H9 (cell line): ENCODE results near the gene STRIT1. TPM values are rescaled to one million over a fixed set of nuclear protein-coding genes. Genes with fewer than 3 reads are reported as not detected.

ENCODE experiments used
- DNase-seq: peaks from one replicate; pipeline ENCODE4 v3.0.0-alpha.2; 2017
- H2AFZ ChIP-seq: one replicate; pipeline ENCODE4 v1.6.1; 2013; ENCODE audit warnings: mild to moderate bottlenecking, low read length, control low read depth, moderate library complexity
- H2AK5ac ChIP-seq: 2 replicates; pipeline ENCODE4 v1.6.1; 2013; ENCODE audit warnings: low read length, control low read depth, mixed read lengths; ENCODE audit not compliant: insufficient read length
- H2BK120ac ChIP-seq: one replicate; pipeline ENCODE4 v1.6.1; 2013; ENCODE audit warnings: low read depth, mild to moderate bottlenecking, low read length, control low read depth, inconsistent platforms; ENCODE audit not compliant: poor library complexity, severe bottlenecking
- H2BK12ac ChIP-seq: 2 replicates; pipeline ENCODE4 v1.6.1; 2013; ENCODE audit warnings: low read length, control low read depth, mixed read lengths, low read depth; ENCODE audit not compliant: insufficient read length
- H2BK15ac ChIP-seq: 2 replicates; pipeline ENCODE4 v1.6.1; 2013; ENCODE audit warnings: low read depth, low read length, control low read depth
- H2BK20ac ChIP-seq: one replicate; pipeline ENCODE4 v1.6.1; 2013; ENCODE audit warnings: low read depth, mild to moderate bottlenecking, low read length, control low read depth, inconsistent platforms; ENCODE audit not compliant: poor library complexity, severe bottlenecking
- H2BK5ac ChIP-seq: 2 replicates; pipeline ENCODE4 v1.6.1; 2013; ENCODE audit warnings: low read length, control low read depth, mixed read lengths; ENCODE audit not compliant: insufficient read length
- H3K14ac ChIP-seq: 2 replicates; pipeline ENCODE4 v1.6.1; 2013; ENCODE audit warnings: low read length, control low read depth; ENCODE audit not compliant: insufficient read depth
- H3K18ac ChIP-seq: 2 replicates; pipeline ENCODE4 v1.6.1; 2013; ENCODE audit warnings: low read depth, mild to moderate bottlenecking, mixed read lengths, low read length, control low read depth; ENCODE audit not compliant: insufficient read length
- H3K23ac ChIP-seq: 2 replicates; pipeline ENCODE4 v1.6.1; 2013; ENCODE audit warnings: low read length, control low read depth, mixed read lengths, low read depth; ENCODE audit not compliant: insufficient read length
- H3K23me2 ChIP-seq: 2 replicates; pipeline ENCODE4 v1.6.1; 2013; ENCODE audit warnings: low read depth, mild to moderate bottlenecking, mixed read lengths, low read length, control low read depth; ENCODE audit not compliant: insufficient read length, poor library complexity, severe bottlenecking
- H3K27ac ChIP-seq: 2 replicates; pipeline ENCODE4 v1.5.1; 2013; ENCODE audit warnings: low read length, control low read depth, mixed read lengths, low read depth; ENCODE audit not compliant: insufficient read length
- H3K27me3 ChIP-seq: 2 replicates; pipeline ENCODE4 v1.6.1; 2013; ENCODE audit warnings: low read length, control low read depth, inconsistent platforms; ENCODE audit not compliant: insufficient read depth
- H3K4ac ChIP-seq: 2 replicates; pipeline ENCODE4 v1.6.1; 2013; ENCODE audit warnings: low read depth, mild to moderate bottlenecking, control low read depth, inconsistent platforms, low read length, moderate library complexity
- H3K4me1 ChIP-seq: 2 replicates; pipeline ENCODE4 v1.6.1; 2013; ENCODE audit warnings: low read length, control low read depth, inconsistent platforms; ENCODE audit not compliant: insufficient read depth
- H3K4me2 ChIP-seq: 2 replicates; pipeline ENCODE4 v1.6.1; 2013; ENCODE audit warnings: low read length, control low read depth, mixed read lengths; ENCODE audit not compliant: insufficient read length, insufficient read depth
- H3K56ac ChIP-seq: 2 replicates; pipeline ENCODE4 v1.6.1; 2013; ENCODE audit warnings: low read depth, mild to moderate bottlenecking, mixed read lengths, low read length, control low read depth; ENCODE audit not compliant: insufficient read length
- H3K79me1 ChIP-seq: 2 replicates; pipeline ENCODE4 v1.6.1; 2013; ENCODE audit warnings: low read depth, mild to moderate bottlenecking, moderate library complexity, low read length, control low read depth, inconsistent platforms; ENCODE audit not compliant: insufficient read depth, poor library complexity, severe bottlenecking
- H3K79me2 ChIP-seq: 2 replicates; pipeline ENCODE4 v1.6.1; 2013; ENCODE audit warnings: low read length, control low read depth, inconsistent platforms; ENCODE audit not compliant: insufficient read depth
- H3K9ac ChIP-seq: 2 replicates; pipeline ENCODE4 v1.6.1; 2013; ENCODE audit warnings: low read length, control low read depth, mixed read lengths; ENCODE audit not compliant: insufficient read length; ENCODE audit errors: extremely low read depth
- H3K9me3 ChIP-seq: one replicate; pipeline ENCODE4 v1.6.1; 2013; ENCODE audit warnings: low read depth, low read length, inconsistent platforms; ENCODE audit not compliant: control insufficient read depth
- H3T11ph ChIP-seq: one replicate; pipeline ENCODE4 v1.6.1; 2013; ENCODE audit warnings: mild to moderate bottlenecking, low read length, control low read depth, inconsistent platforms
- H4K20me1 ChIP-seq: one replicate; pipeline ENCODE4 v1.6.1; 2013; ENCODE audit not compliant: control insufficient read depth, insufficient read length, insufficient read depth
- H4K5ac ChIP-seq: 2 replicates; pipeline ENCODE4 v1.6.1; 2013; ENCODE audit warnings: low read depth, mild to moderate bottlenecking, mixed read lengths, low read length, control low read depth; ENCODE audit not compliant: insufficient read length
- H4K8ac ChIP-seq: replicated peaks from 2 replicates; pipeline ENCODE4 v1.6.1; 2013; ENCODE audit warnings: low read length, control low read depth, mixed read lengths, low read depth; ENCODE audit not compliant: insufficient read length
- H4K91ac ChIP-seq: 2 replicates; pipeline ENCODE4 v1.6.1; 2013; ENCODE audit warnings: low read depth, mild to moderate bottlenecking, moderate library complexity, mixed read lengths, low read length, control low read depth; ENCODE audit not compliant: insufficient read length
- H3K27ac Mint-ChIP-seq, 3 experiments: 2 replicates in 2 of 3; 3 replicates in 1 of 3; pipeline ENCODE4 v1.8.0; 2020 to 2021; ENCODE audit warnings: mixed read lengths in 3 of 3, mild to moderate bottlenecking in 1 of 3, moderate library complexity in 1 of 3
- H3K27me3 Mint-ChIP-seq: 2 replicates; pipeline ENCODE4 v1.8.0; 2021; ENCODE audit warnings: low read depth, mild to moderate bottlenecking, moderate library complexity, mixed read lengths
- H3K36me3 Mint-ChIP-seq, 3 experiments: 2 replicates in 2 of 3; 3 replicates in 1 of 3; pipeline ENCODE4 v1.8.0; 2020 to 2021; ENCODE audit warnings: low read depth in 3 of 3, mixed read lengths in 3 of 3; ENCODE audit not compliant: insufficient read depth in 1 of 3
- H3K4me1 Mint-ChIP-seq, 2 experiments: 2 replicates each; pipeline ENCODE4 v1.8.0; 2020; ENCODE audit warnings: mixed read lengths in 2 of 2
- H3K4me3 Mint-ChIP-seq, 2 experiments: 2 replicates in 1 of 2; 3 replicates in 1 of 2; pipeline ENCODE4 v1.8.0; 2020 to 2021; ENCODE audit warnings: mild to moderate bottlenecking in 2 of 2, mixed read lengths in 2 of 2, moderate library complexity in 1 of 2
- H3K9me3 Mint-ChIP-seq, 2 experiments: 2 replicates in 1 of 2; 3 replicates in 1 of 2; pipeline ENCODE4 v1.8.0; 2020; ENCODE audit warnings: mild to moderate bottlenecking in 2 of 2, mixed read lengths in 2 of 2, moderate library complexity in 1 of 2
- CTCF ChIP-seq: fragments of 200-600 bp; sonication (generic); conservative IDR thresholded peaks from 3 replicates; pipeline ENCODE4 v1.8.0; 2021; ENCODE audit warnings: antibody characterized with exemption, mild to moderate bottlenecking
- WGBS: extraction: QIAGEN DNeasy Blood & Tissue Kit; methylation state at CpG from one replicate; pipeline ENCODE4 v1.1.7; 2013; ENCODE audit warnings: missing lambda C conversion rate, low lambda C conversion rate, mixed read lengths; ENCODE audit not compliant: insufficient read length; ENCODE audit errors: extremely low coverage; 5-methylcytosine and 5-hydroxymethylcytosine counted together
- total RNA-seq: library from RNA; stranded (reverse); gene quantifications from 2 replicates; pipeline ENCODE4 v1.2.1, GENCODE V29; 2021

The STRIT1 gene
- total RNA-seq, 1 experiment from 2014 or later: not detected

DNA sequence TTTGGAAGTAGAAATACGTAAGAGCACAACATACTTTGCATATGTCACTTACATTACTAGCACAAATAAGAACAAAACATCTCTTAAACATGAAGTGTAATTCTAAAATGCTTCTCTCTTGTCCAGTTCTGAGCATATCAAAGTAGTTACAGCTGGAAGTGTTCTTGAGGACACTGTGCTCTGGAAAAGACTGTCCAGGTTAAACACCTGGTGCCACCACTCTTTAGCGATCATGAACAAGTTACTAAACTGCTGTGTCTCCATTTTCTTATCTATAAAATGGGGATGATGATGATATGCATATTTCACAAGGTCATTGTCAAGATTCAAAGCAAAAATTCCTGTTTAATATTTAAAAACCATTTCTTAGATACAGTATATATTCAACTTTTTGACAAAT is 790 bp downstream of the STRIT1 start:
- H2BK12ac ChIP-seq: no peak overlapping the region
- no peak overlapping the region for H3K23ac ChIP-seq
- no peak overlapping the region for H2BK15ac ChIP-seq
- H3K27me3 Mint-ChIP-seq: no peaks in the 10 kb centered on the region
- no peak overlapping the region for H4K5ac ChIP-seq
- no CpG with 5 or more reads among the region's 2 CpGs for WGBS
- no peak overlapping the region for H3T11ph ChIP-seq
- no peak overlapping the region for H2BK5ac ChIP-seq
- H4K8ac ChIP-seq: no peak overlapping the region
- no peak overlapping the region for H3K14ac ChIP-seq
- H3K27ac ChIP-seq: no peak overlapping the region
- DNase-seq: no peak
- H3K27ac Mint-ChIP-seq: no peak overlapping the region
- H2AK5ac ChIP-seq: no peak overlapping the region
- H3K4me1 ChIP-seq: no peaks in the 10 kb centered on the region
- no peak overlapping the region for H2BK120ac ChIP-seq
- H2BK20ac ChIP-seq: no peak overlapping the region
- no peak overlapping the region for H3K56ac ChIP-seq
- H3K27me3 ChIP-seq: no peaks in the 10 kb centered on the region
- H3K23me2 ChIP-seq: no peaks in the 10 kb centered on the region
- H3K4me1 Mint-ChIP-seq: peaks cover 8 to 11% of the 10 kb centered on the region in 2 experiments
- H2AFZ ChIP-seq: no peak overlapping the region
- H3K18ac ChIP-seq: no peak overlapping the region
- no peaks in the 10 kb centered on the region for H3K79me1 ChIP-seq
- no peak overlapping the region for H3K4me2 ChIP-seq
- peaks cover 0 to 17% (median 14%) of the 10 kb centered on the region in 3 experiments; a peak in 6 of 7 replicates for H3K36me3 Mint-ChIP-seq
- peaks cover 9% of the 10 kb centered on the region for H3K9me3 ChIP-seq
- H3K9ac ChIP-seq: no peak overlapping the region
- H3K4me3 Mint-ChIP-seq: no peak overlapping the region
- no peaks in the 10 kb centered on the region for H3K79me2 ChIP-seq
- TF ChIP-seq CTCF: no peak
- H3K9me3 Mint-ChIP-seq: peaks cover 17 to 18% of the 10 kb centered on the region in 2 experiments
- no peak overlapping the region for H3K4ac ChIP-seq
- no peaks in the 10 kb centered on the region for H4K20me1 ChIP-seq
- no peak overlapping the region for H4K91ac ChIP-seq
